ENCODE data around the gene UPK1A.

UPK1A gene

DNA sequence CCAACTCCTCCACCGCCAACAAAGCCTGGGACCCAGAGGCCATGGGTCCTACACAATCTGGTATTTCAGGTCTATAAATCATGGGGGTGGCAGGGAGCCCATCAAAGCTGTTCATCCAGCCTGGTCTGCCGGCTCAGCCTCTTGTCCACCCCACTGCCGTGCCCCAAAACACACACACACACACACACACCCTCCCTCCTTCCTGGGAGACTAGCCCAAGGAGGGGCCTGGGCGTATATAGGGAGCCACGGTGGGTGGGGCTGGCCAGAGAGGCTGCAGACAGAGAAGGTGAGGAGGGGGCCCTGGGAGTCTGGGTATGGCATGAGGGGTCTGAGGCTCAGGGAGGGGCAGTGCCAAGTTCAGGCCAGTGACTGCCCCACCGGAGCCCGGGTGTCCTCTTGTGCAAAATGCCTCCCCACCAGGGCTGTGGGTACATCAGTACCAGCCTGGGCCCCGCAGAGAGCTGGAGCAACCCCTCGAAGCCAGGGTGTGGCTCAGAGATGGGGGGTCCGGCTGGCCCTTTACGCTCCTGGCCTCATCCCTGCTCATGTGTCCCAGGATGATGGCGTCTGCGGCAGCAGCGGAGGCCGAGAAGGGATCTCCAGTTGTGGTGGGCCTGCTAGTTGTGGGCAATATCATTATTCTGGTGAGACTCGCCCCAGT lies at the start of gene UPK1A:
Gene UPK1A (plus strand): TSS at position 267 of the 663 bp plus-strand sequence. CDS start 296 bp downstream, at position 563.
- DNase-seq (ENCODE audit: low read depth in 2 of 2) = no peak

DNA sequence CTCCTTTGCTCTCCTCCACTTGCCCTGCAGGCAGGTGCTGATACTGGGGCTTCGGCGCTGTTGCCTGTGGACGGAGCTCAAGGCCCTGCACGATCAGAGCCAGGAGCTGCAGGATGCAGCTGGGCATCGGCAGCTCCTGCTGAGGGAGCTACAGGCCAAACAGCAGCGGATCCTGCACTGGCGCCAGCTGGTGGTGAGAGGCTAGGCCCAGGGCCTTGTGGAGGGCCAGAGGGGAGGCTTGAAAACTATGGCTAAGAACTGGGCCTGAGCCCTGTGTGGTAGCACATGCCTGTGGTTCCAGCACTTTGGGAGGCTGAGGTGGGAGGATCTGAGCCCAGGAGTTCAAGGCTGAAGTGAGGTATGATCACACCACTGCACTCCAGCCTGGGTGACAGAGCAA lies 47.5 kb upstream of the UPK1A start:
- DNase-seq (ENCODE audit: low read depth in 2 of 2) = no peak

DNA sequence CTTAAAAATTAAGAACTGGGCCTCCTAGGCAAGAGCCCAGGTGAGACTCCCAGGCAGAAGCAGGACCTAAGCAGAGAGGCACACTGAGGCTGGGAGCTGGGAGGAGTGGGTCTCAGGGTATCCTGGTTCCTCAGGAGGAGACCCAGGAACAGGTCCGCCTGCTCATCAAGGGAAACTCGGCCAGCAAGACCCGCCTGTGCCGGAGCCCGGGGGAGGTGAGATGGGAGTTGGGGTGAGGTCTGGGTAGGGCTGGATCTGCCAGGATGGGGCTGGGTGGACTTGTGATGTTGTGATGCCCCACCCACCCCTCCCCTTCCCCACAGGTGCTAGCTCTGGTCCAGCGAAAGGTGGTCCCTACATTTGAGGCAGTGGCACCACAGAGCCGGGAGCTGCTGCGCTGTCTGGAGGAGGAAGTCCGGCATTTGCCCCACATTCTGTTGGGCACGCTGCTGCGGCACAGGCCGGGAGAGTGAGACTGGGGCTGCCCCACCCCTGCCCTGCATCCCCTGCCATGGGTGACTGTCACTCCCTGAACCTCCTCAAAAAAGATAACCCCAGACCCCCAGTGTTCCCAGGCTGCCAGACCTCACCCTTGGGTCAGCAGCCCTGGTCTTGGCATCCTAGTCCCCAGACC lies 46.9 kb upstream of the UPK1A start:
- DNase-seq (ENCODE audit: low read depth in 2 of 2) = no peak

DNA sequence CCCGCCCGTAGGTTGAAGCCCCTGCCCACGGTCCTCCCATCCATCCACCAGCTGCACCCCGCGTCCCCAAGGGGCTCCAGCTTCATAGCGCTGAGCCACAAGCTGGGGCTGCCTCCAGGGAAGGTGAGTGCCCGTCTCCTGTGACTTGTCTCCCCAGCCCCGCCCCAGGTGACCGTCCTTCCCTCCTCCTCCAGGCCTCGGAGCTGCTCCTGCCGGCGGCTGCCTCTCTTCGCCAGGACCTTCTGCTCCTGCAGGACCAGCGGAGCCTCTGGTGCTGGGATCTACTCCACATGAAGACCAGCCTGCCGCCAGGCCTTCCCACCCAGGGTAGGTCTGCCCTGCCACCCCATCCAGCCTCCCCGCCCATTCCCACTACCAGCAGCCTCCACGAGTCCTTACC lies 46.3 kb upstream of the UPK1A start:
- DNase-seq (ENCODE audit: low read depth in 2 of 2) = no peak

DNA sequence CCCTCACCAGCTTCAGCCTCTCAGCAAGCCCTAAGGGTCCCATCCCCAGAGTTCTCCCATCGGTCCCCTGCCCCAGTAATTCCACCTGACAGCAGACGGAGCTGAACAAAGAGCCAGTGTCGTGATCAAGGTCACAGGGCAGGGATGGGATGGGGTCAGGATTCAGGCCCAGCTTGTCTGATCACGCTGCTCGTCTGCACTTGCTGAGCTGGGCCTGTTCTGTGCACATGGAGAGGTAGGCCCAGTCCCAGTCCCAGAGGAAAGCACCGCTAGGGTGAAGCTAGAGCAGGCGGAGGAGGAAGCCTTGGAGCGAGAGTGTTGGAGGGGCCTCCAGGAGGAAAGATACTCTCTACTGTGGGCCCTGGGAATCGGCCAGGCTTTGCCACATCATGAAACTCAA lies 44.6 kb upstream of the UPK1A start:
- DNase-seq (ENCODE audit: low read depth in 2 of 2) = no peak

DNA sequence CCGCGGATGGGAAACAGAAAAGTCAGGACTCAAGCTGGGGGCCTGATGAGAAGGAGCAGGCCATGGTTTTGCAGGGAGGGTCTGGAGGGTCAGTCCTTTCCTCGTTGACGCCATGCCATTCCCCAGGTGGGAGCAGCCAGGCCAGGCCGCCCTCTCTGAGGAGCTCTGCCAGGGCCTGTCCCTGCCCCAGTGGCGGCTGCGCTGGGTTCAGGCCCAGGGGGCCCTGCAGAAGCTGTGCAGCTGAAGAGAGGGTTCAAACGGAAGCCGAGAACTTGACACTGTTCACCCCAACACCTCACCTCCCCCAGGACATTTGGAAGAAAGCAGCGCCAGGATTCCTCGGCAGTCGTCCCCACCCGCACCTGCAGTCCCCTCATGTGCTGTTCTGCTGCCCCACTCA lies 43.6 kb upstream of the UPK1A start:
- DNase-seq (ENCODE audit: low read depth in 2 of 2) = no peak

DNA sequence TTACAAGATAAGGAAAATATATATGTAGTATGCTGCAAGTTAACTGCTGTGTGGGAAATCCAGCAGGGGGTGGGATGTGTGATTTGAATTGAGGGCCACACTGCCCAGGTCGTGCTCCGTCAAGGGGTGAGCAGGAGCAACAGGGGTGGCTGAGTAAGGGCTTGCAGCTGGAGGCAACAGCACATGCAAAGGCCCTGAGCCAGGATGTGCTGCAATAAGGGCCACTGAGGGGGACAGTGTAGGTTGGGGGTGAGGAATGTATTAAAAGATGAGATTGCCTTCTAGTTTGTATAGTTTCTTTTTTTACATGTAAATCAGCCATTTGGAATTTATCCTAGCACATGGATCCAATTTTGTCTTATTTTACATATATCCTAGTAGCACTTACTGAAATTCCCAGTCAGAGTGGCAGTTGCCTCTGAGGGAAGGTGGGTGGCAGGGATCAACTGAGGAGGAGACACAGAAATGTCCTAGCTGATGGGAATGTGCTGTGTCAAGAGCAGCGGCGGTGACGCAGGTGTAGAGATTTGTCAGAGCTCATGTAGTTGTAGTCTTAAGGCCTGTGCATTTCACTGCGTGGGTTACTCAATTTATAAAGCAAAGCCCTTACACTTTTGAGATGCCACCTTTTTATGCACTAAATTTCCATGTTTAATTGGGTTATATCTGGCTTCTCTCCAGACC lies 42.8 kb upstream of the UPK1A start:
- no peak for DNase-seq (ENCODE audit: low read depth in 2 of 2)

DNA sequence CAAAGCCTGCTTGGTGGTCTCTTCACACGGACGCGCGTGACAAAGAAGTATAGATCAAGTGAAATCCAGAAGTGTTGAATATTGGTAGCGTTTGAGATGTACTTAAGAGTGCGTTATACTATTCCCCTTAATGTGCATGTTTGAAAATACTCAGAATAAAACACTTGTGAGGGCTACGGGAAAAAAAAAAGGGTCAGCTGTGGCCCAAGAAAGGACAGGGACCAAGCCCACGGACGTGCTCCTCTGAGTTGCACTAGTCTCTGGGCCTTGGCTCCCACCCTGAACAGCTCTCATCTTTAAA lies 38.1 kb upstream of the UPK1A start:
- DNase-seq (ENCODE audit: low read depth in 2 of 2) = no peak

DNA sequence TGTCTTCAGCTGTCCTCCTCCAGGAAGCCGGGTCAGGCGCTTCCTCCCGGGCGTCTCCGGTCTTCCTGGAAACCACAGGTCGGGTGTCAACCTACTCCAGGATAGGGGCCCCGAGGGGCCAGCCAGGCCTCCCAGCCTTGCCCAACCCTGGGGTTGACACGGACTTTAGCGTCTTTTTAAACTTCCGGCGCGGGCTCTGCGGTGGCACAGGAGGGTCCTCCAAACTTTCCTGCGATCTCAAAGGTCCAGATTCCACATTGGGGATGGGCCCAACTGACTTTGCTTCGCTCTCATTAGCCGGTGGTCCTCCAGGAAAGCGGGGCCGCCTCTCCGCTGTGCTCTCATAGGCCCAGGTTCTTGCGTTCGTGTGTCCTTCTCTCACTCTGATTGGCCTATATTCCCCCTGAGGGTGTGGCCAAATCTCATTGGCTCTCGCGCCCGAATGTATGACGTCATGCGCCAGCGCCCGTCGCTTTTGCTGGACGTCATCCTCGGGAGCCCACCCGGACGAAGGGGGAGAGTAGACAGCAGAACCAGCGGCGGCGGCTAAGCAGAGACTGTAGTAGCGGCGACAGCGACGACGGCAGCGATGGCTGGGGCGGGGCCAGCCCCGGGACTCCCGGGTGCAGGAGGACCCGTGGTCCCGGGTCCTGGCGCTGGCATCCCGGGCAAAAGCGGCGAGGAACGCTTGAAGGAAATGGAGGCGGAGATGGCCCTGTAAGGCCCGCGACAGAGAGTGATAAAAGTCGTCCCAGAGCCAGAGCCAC lies 37.6 kb upstream of the UPK1A start, which contains the start of gene RBM42:
Gene RBM42 (plus strand): TSS at position 472 of the 767 bp plus-strand sequence. CDS start 118 bp downstream, at position 590.
- DNase-seq (ENCODE audit: low read depth in 2 of 2) = peak; percentile 93 to 97

DNA sequence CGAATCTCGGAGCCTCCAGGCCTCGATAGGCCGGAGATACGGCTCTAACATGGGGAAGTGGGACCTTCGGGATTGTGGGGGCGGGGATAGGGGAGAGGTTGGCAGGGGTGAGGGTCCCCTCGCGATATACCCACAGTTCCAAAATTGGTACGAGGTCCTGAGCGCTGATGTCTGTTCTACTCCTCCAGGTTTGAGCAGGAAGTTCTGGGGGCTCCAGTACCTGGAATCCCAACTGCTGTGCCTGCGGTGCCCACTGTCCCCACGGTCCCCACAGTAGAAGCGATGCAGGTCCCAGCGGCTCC lies 37.0 kb upstream of the UPK1A start:
- DNase-seq (ENCODE audit: low read depth in 2 of 2) = no peak

DNA sequence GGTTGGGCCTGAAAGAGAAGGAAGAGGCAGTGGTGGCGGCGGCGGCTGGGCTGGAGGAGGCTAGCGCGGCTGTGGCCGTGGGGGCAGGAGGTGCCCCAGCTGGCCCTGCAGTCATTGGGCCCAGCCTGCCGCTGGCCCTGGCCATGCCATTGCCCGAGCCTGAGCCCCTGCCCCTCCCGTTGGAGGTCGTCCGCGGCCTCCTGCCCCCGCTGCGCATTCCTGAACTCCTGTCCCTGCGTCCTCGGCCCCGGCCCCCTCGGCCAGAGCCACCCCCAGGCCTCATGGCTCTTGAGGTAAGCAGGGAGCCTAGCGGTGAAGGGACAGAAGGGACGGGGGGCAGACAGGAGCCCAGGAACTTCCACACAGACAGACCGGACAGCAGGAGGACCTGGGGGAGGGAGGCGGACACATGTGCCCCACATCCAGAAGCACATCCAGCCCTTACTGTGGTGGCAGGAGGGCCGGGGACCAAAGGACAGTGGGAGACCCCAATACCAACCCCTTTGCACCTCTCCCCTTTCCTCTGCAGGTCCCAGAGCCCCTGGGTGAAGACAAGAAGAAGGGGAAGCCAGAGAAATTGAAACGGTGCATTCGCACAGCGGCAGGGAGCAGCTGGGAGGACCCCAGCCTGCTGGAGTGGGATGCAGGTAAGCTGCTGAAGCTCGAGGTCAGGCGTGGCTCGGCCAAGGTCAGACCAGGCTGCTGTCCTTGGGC lies 32.4 kb upstream of the UPK1A start:
- DNase-seq (ENCODE audit: low read depth in 2 of 2) = no peak

DNA sequence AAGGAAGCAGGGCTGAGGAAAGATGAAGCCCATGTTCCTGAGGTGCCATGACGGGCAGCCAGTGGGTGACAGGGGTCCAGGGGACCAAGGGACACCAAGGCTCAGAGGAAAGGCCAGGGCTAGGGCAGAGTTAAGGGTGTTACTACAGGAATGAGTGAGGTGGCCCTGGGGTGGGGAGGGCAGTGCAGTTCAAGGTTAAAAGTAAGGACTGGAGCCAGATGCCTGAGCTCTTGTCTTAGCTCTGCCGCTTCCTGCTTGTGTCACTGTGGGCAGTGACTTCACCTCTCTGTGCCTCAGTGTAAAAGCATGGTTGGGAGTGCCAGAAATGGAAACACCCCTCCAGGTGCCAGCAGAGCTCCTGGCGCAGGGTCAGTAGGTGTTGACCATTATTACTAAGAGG lies 29.7 kb upstream of the UPK1A start:
- no peak for DNase-seq (ENCODE audit: low read depth in 2 of 2)

DNA sequence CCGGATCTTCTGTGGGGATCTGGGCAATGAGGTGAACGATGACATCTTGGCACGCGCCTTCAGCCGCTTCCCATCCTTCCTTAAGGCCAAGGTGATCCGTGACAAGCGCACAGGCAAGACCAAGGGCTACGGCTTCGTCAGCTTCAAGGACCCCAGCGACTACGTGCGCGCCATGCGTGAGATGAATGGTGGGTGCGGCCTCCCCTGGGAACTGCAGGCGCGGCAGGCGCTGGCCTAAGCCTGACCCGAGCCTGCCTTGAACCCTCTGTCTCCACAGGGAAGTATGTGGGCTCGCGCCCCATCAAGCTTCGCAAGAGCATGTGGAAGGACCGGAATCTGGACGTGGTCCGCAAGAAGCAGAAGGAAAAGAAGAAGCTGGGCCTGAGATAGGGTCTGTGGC lies 29.2 kb upstream of the UPK1A start:
- DNase-seq (ENCODE audit: low read depth in 2 of 2) = no peak

DNA sequence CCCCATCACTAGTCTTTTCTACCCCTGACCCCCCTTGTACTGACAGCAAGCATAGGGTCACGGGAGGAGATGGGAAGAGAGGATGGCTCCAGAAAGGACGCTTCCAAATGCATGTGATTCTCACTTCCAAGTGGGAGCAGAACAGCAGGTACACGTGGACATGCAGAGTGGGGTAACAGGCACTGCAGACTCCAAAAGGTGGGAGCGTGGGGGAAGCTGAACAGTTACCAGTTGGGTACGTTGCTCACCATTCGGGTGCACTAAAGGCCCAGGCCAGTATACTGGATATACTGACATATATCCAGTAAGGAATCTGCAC lies 27.0 kb upstream of the UPK1A start:
- DNase-seq (ENCODE audit: low read depth in 2 of 2) = no peak

DNA sequence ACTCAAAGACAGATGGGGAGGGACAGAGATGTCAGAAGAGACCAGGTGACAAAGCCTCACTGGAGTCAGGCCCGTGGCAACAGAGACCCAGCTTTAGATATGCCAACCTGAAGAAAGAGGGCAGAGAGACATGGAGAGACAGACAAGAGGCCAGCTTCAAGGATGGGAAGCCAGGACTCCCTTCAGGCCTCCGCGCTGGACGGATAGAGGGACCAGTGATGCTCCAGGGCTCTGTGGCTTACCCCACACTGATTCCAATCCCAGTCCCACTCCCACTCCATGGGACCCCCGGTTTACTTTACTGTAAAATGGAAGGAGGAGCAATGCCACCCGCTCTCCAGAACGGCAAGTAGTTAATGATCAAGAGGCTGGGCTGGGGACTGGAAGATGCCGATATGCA lies 26.5 kb upstream of the UPK1A start:
- DNase-seq (ENCODE audit: low read depth in 2 of 2) = no peak

DNA sequence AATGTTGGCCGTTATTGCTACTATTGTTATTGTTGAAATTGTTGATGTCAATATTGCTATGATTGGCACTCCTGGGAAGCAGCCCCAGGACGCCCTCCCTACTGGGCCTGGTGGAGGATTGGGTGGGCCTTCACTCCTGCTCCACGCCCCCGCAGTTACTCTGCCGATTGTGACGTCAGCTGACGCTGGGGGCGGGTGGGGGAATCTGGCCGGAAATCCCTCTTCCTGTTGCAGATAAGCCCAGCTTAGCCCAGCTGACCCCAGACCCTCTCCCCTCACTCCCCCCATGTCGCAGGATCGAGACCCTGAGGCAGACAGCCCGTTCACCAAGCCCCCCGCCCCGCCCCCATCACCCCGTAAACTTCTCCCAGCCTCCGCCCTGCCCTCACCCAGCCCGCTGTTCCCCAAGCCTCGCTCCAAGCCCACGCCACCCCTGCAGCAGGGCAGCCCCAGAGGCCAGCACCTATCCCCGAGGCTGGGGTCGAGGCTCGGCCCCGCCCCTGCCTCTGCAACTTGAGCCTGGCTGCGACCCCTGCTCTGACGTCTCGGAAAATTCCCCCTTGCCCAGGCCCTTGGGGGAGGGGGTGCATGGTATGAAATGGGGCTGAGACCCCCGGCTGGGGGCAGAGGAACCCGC lies 24.7 kb upstream of the UPK1A start, which contains the start of gene ETV2:
Gene ETV2 (plus strand): TSS at position 231 of the 637 bp plus-strand sequence. CDS start 716 bp downstream, outside the sequence.
- DNase-seq (ENCODE audit: low read depth in 2 of 2) = no peak

DNA sequence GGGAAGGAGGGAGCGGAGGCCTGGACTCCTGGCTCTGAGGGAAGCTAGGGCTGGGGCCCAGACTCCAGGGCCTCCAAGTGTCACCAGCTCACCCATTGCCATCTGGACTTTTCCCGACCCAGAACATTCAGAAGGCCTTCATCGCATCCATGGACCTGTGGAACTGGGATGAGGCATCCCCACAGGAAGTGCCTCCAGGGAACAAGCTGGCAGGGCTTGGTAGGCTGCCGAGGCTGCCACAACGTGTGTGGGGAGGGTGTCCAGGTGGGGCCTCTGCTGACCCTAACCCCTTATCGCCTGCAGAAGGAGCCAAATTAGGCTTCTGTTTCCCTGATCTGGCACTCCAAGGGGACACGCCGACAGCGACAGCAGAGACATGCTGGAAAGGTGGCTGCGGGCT lies 24.0 kb upstream of the UPK1A start:
- no peak for DNase-seq (ENCODE audit: low read depth in 2 of 2)

DNA sequence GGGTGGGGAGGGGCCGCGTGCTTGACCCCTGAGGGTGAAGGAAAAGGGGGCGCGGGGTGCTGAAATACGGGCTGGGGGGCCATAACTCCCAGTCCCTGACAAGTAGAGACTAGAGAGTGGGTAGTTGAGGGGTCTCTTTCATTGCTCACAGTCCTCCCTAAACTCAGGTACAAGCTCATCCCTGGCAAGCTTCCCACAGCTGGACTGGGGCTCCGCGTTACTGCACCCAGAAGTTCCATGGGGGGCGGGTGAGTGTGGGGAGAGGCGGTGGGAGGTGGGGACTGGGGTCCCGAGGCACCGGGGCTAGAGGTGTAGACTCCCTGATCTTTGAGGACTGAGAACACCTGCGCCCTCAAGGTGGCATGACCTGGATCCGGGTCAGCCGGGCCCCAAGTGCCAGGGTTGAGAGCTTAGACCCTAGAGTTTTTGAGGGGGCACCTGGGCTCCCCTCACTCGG lies 23.5 kb upstream of the UPK1A start:
- DNase-seq (ENCODE audit: low read depth in 2 of 2) = no peak

DNA sequence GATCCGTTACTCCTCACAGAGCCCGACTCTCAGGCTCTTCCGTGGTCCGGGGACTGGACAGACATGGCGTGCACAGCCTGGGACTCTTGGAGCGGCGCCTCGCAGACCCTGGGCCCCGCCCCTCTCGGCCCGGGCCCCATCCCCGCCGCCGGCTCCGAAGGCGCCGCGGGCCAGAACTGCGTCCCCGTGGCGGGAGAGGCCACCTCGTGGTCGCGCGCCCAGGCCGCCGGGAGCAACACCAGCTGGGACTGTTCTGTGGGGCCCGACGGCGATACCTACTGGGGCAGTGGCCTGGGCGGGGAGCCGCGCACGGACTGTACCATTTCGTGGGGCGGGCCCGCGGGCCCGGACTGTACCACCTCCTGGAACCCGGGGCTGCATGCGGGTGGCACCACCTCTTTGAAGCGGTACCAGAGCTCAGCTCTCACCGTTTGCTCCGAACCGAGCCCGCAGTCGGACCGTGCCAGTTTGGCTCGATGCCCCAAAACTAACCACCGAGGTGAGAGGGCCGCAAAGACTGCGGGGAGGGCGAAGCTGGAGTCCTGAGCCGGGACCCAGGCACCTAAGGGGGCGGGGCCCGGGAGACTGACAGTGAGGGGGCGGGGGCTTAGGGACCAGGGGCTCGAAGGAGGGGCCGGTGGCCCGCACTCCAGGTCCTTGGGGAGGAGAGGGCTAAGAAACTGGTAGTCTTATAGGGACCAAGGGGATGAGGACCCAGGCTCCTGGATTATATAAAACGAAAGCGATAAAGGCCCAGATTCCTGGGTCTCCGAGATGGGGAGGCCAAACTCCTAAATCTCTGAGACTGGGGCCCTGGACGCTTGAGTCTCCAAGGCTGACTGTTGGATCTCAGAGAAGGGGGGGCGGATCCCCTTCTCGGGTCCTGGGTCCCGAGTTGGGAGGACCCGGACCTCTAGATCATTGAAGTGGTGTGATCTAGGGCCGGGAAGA lies 22.8 kb upstream of the UPK1A start:
- peak; percentile 58 to 59 for DNase-seq (ENCODE audit: low read depth in 2 of 2)

All from stimulated activated CD8-positive, alpha-beta memory T cell treated with anti-CD3 and anti-CD28 coated beads, Interleukin-2, amount 100 ng/mL, for 1 hour (primary cell).